Measurements from ENCODE around the gene SGPP1.

The SGPP1 gene

GRCh38 chr14:63725786-63726460, 1.9 kb downstream of the SGPP1 start:
- H3K36me3 ChIP-seq (ENCODE audit: control insufficient read depth, insufficient read depth, low read length) = no peaks in the 10 kb centered on the region; the same call in 1 of the 2 replicates
- H3K27me3 ChIP-seq (replicated peaks; ENCODE audit: control insufficient read depth, insufficient read depth, low read length) = no peaks in the 10 kb centered on the region
- no peak for DNase-seq (ENCODE audit: extremely low read depth, insufficient read length)
- peak overlapping the region; percentile 94 for H3K4me3 ChIP-seq (replicated peaks; ENCODE audit: low read depth, low read length)
- TF ChIP-seq, protein P1, sequence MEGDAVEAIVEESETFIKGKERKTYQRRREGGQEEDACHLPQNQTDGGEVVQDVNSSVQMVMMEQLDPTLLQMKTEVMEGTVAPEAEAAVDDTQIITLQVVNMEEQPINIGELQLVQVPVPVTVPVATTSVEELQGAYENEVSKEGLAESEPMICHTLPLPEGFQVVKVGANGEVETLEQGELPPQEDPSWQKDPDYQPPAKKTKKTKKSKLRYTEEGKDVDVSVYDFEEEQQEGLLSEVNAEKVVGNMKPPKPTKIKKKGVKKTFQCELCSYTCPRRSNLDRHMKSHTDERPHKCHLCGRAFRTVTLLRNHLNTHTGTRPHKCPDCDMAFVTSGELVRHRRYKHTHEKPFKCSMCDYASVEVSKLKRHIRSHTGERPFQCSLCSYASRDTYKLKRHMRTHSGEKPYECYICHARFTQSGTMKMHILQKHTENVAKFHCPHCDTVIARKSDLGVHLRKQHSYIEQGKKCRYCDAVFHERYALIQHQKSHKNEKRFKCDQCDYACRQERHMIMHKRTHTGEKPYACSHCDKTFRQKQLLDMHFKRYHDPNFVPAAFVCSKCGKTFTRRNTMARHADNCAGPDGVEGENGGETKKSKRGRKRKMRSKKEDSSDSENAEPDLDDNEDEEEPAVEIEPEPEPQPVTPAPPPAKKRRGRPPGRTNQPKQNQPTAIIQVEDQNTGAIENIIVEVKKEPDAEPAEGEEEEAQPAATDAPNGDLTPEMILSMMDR (IDR thresholded peaks at IDR 0.05; ENCODE audit: insufficient read depth, low read length, poor library complexity, severe bottlenecking) = no peak

DNA sequence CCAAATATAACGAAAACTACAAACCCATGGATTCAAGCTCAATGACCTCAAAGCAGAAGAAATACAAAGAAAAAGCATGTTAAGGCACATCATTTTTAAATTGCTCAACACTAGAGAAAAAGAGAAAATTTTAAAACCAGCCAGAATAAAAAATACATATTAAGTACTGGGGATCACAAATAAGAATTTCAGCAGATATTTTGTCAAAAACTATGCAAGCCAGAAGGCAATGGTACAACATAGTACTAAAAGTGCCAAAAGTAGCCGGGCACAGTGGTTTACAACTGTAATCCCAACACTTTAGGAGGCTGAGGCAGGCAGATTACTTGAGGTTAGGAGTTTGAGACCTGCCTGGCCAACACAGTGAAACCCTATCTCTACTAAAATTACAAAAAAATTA, 10.2 kb downstream of the SGPP1 start:
- TF ChIP-seq, protein P1 (IDR thresholded peaks at IDR 0.05; ENCODE audit: insufficient read depth, low read length, poor library complexity, severe bottlenecking) = no peak
- Histone ChIP-seq H3K27me3 (replicated peaks; ENCODE audit: control insufficient read depth, insufficient read depth, low read length) (no peaks in the 10 kb centered on the region), H3K36me3 (ENCODE audit: control insufficient read depth, insufficient read depth, low read length) (no peaks in the 10 kb centered on the region; the same call in 1 of the 2 replicates), H3K4me3 (replicated peaks; ENCODE audit: low read depth, low read length) (no peak overlapping the region)
- no peak for DNase-seq (ENCODE audit: extremely low read depth, insufficient read length)

DNA sequence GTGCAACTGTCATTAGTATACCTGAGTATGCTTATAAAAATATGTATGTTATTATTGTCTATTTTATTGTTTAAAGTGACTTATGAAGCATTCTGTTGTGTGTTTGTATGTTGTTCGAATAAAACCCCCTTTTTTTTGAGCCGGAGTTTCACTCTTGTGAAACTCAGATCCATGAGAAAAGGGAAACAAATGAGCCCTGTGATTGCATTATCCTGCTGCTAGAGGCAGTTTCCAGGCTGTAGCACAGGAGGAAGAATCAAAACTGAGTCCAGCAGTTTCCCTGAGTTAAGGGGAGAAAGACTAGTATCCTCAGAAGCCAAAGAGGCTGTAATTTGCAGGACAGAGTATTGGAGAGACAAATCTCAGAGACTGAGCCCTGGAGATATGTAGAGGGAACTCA, 12.5 kb downstream of the SGPP1 start:
- Histone ChIP-seq H3K27me3 (replicated peaks; ENCODE audit: control insufficient read depth, insufficient read depth, low read length) (no peaks in the 10 kb centered on the region), H3K4me3 (replicated peaks; ENCODE audit: low read depth, low read length) (no peak overlapping the region), H3K36me3 (ENCODE audit: control insufficient read depth, insufficient read depth, low read length) (no peaks in the 10 kb centered on the region)
- DNase-seq (ENCODE audit: extremely low read depth, insufficient read length) = no peak
- TF ChIP-seq, protein P1 (IDR thresholded peaks at IDR 0.05; ENCODE audit: insufficient read depth, low read length, poor library complexity, severe bottlenecking) = no peak

- TF ChIP-seq, protein P1 (IDR thresholded peaks at IDR 0.05; ENCODE audit: insufficient read depth, low read length, poor library complexity, severe bottlenecking) = no peak
- no peak for DNase-seq (ENCODE audit: extremely low read depth, insufficient read length)
- no peaks in the 10 kb centered on the region for H3K36me3 ChIP-seq (ENCODE audit: control insufficient read depth, insufficient read depth, low read length)
- H3K27me3 ChIP-seq (replicated peaks; ENCODE audit: control insufficient read depth, insufficient read depth, low read length) = no peaks in the 10 kb centered on the region
- H3K4me3 ChIP-seq (replicated peaks; ENCODE audit: low read depth, low read length) = no peak overlapping the region
Measured at GRCh38 chr14:63713764-63714163, 14.1 kb downstream of the SGPP1 start.

DNA sequence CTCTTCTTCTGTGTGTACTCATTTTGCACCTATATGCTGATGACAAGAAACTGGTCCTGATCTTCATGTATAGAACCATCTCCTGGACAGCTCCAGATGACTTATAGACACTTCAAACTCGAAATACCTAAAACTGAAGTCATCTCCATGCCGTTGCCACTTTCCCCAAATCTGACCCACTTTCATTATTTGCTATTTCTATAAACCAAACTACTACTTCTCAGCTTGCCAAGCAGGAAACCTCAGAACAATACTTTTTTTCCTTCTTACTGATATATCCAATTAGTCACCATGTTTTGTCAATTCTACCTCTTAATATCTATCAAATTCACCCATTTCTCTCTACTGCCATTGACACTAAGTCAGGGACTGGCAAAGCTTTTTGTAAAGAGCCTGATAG, 14.8 kb downstream of the SGPP1 start:
- no peaks in the 10 kb centered on the region for H3K27me3 ChIP-seq (replicated peaks; ENCODE audit: control insufficient read depth, insufficient read depth, low read length)
- H3K4me3 ChIP-seq (replicated peaks; ENCODE audit: low read depth, low read length) = no peak overlapping the region
- no peak for DNase-seq (ENCODE audit: extremely low read depth, insufficient read length)
- TF ChIP-seq, protein P1 (IDR thresholded peaks at IDR 0.05; ENCODE audit: insufficient read depth, low read length, poor library complexity, severe bottlenecking) = no peak
- no peaks in the 10 kb centered on the region for H3K36me3 ChIP-seq (ENCODE audit: control insufficient read depth, insufficient read depth, low read length)

DNA sequence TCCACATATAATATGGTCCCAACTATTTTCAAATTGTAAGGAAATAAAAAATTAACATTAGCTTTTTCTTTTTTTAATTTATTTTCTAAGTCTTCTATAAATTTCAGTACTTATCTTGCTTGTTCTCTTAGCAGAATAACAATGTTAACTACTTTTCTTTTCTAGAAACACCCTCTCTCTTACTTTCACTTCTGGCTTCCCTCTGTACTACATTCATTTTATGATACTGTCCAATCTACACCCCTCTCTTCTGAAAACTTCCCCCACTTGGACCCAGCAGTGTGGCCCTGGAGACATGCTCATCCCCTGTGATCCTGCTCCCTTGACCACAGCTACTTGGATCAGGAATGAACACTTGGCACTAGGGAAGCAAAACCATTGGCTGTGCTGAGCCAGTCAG, 15.7 kb downstream of the SGPP1 start:
- Histone ChIP-seq H3K27me3 (replicated peaks; ENCODE audit: control insufficient read depth, insufficient read depth, low read length) (no peaks in the 10 kb centered on the region), H3K36me3 (ENCODE audit: control insufficient read depth, insufficient read depth, low read length) (no peaks in the 10 kb centered on the region), H3K4me3 (replicated peaks; ENCODE audit: low read depth, low read length) (no peak overlapping the region)
- DNase-seq (ENCODE audit: extremely low read depth, insufficient read length) = no peak
- TF ChIP-seq, protein P1 (IDR thresholded peaks at IDR 0.05; ENCODE audit: insufficient read depth, low read length, poor library complexity, severe bottlenecking) = no peak

All from GM06990 (cell line).